CD4-positive, alpha-beta memory T cell (primary cell): ENCODE data around the gene SH3GL3. TPM values are rescaled to one million over a fixed set of nuclear protein-coding genes. Genes with fewer than 3 reads are reported as not detected.

Experiments used
- CTCF ChIA-PET: fragments of 350-600 bp; sonication (Branson Sonifier 250); formaldehyde crosslinking; loops from one replicate; lab custom pipeline; 2021; ENCODE audit warnings: inconsistent platforms; ENCODE audit not compliant: partially characterized antibody; lab: Charles Lee
- POLR2A ChIA-PET: fragments of 350-600 bp; sonication (Branson Sonifier 250); formaldehyde crosslinking; loops from one replicate; lab custom pipeline; 2021; ENCODE audit not compliant: partially characterized antibody; lab: Charles Lee
- DNase-seq, 5 donors: peaks; one replicate each; pipeline versions ENCODE4 v3.0.0 to v3.0.0-alpha.2; 2020 to 2022; ENCODE audit warnings: mixed read lengths in 1 of 5
- H3K27ac ChIP-seq: one replicate; pipeline ENCODE4 v1.7.0; 2013; ENCODE audit warnings: low read depth, low read length
- H3K27me3 ChIP-seq: 2 replicates; pipeline ENCODE4 v1.7.0; 2013; ENCODE audit warnings: mild to moderate bottlenecking, low read length, moderate library complexity; ENCODE audit not compliant: insufficient read depth
- H3K36me3 ChIP-seq: 2 replicates; pipeline ENCODE4 v1.7.0; 2013; ENCODE audit warnings: mild to moderate bottlenecking, low read length, moderate library complexity; ENCODE audit not compliant: insufficient read depth
- H3K4me1 ChIP-seq: 2 replicates; pipeline ENCODE4 v1.7.0; 2013; ENCODE audit warnings: mild to moderate bottlenecking, low read length, moderate library complexity; ENCODE audit not compliant: insufficient read depth
- H3K4me3 ChIP-seq, 2 donors: one replicate each; pipeline ENCODE4 v1.7.0; 2013; ENCODE audit warnings: low read length in 2 of 2, mild to moderate bottlenecking in 1 of 2
- H3K9me3 ChIP-seq, 2 donors: one replicate each; pipeline ENCODE4 v1.7.0; 2013; ENCODE audit warnings: low read length in 2 of 2, control low read depth in 1 of 2; ENCODE audit not compliant: control insufficient read depth in 1 of 2
- H3K27ac Mint-ChIP-seq, 7 donors: one replicate each; pipeline ENCODE4 v1.8.0; 2020 to 2021; ENCODE audit warnings: mixed read lengths in 7 of 7, mild to moderate bottlenecking in 6 of 7, inconsistent platforms in 3 of 7, moderate library complexity in 3 of 7
- H3K27me3 Mint-ChIP-seq, 2 donors: one replicate each; pipeline ENCODE4 v1.8.0; 2020 to 2021; ENCODE audit warnings: mixed read lengths in 2 of 2
- H3K36me3 Mint-ChIP-seq, 2 donors: one replicate each; pipeline ENCODE4 v1.8.0; 2020 to 2021; ENCODE audit warnings: mixed read lengths in 2 of 2, inconsistent platforms in 1 of 2, mild to moderate bottlenecking in 1 of 2
- H3K4me1 Mint-ChIP-seq, 4 donors: one replicate each; pipeline ENCODE4 v1.8.0; 2020 to 2021; ENCODE audit warnings: mixed read lengths in 4 of 4, mild to moderate bottlenecking in 1 of 4
- H3K4me3 Mint-ChIP-seq, 8 donors: one replicate each; pipeline ENCODE4 v1.8.0; 2020 to 2021; ENCODE audit warnings: mixed read lengths in 8 of 8, mild to moderate bottlenecking in 7 of 8, moderate library complexity in 6 of 8, inconsistent platforms in 3 of 8
- H3K9me3 Mint-ChIP-seq, 8 donors: one replicate each; pipeline ENCODE4 v1.8.0; 2020 to 2021; ENCODE audit warnings: mixed read lengths in 8 of 8, mild to moderate bottlenecking in 5 of 8, inconsistent platforms in 3 of 8, moderate library complexity in 1 of 8
- intact Hi-C: fragments of 100-400 bp; cut with micrococcal nuclease; formaldehyde crosslinking; loops from one replicate; pipeline ENCODE4 v1.15.1; 2023
- polyA plus RNA-seq, 2 donors: library from polyadenylated mRNA; unstranded; fragments of 300-500 nt; fragmentation: Illumina TruSeq; gene quantifications; one replicate each; pipeline ENCODE4 v1.2.3, GENCODE V29; 2021
- total RNA-seq, 2 experiments: library from RNA; stranded (reverse); gene quantifications; one replicate each; pipeline ENCODE4 v1.2.3, GENCODE V29; 2021

Gene SH3GL3
- total and polyA plus RNA-seq, 4 experiments from 2014 or later: 0.34 TPM; not detected in 3

DNA sequence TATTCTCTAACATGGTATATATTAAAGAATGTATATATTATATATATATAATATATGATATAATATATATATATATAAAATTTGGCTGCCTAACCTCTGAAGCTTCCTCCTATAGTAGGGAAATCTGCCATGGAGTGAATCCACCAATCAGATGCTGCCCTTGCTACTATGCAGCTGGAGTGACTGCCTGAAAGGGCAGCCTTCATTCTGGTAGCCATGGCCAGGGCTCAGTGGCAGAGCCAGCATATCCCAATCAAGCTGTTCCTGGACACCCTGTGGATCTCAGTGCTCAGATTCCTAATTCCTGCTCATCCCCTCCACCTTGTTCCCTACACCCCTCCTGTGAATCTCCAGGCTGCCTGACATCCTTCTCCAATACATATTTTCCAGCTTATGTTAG is 2.2 kb upstream of the SH3GL3 start:
- ChIA-PET CTCF (no interaction called here), POLR2A (no interaction called here)
- DNase-seq: no peak
- Histone ChIP-seq H3K36me3 (no peaks in the 10 kb centered on the region), H3K9me3 (no peaks in the 10 kb centered on the region), H3K4me3 (no peak overlapping the region), H3K27me3 (peaks cover 3% of the 10 kb centered on the region), H3K27ac (no peak overlapping the region), H3K4me1 (no peaks in the 10 kb centered on the region)
- peaks cover 3 to 15% (median 7%) of the 10 kb centered on the region in 4 donors for H3K4me1 Mint-ChIP-seq
- no peaks in the 10 kb centered on the region for H3K36me3 Mint-ChIP-seq
- H3K4me3 Mint-ChIP-seq: no peak overlapping the region
- intact Hi-C loops: no loop called here
- H3K27me3 Mint-ChIP-seq: peaks cover 3 to 24% of the 10 kb centered on the region in 2 donors
- H3K27ac Mint-ChIP-seq: no peak overlapping the region
- peaks cover 0 to 2% (median 0%) of the 10 kb centered on the region in 8 donors for H3K9me3 Mint-ChIP-seq

GRCh38 chr15:83445643-83446042 is 1.5 kb upstream of the SH3GL3 start:
- peaks cover 3% of the 10 kb centered on the region for H3K27me3 ChIP-seq
- no peaks in the 10 kb centered on the region for H3K9me3 ChIP-seq
- no peak for DNase-seq
- Mint-ChIP-seq H3K4me1 (peaks cover 3 to 15% (median 7%) of the 10 kb centered on the region in 4 donors), H3K27me3 (peaks cover 3 to 23% of the 10 kb centered on the region in 2 donors), H3K27ac (no peak overlapping the region), H3K4me3 (no peak overlapping the region), H3K36me3 (no peaks in the 10 kb centered on the region), H3K9me3 (peaks cover 0 to 4% (median 0%) of the 10 kb centered on the region in 8 donors)
- H3K36me3 ChIP-seq: no peaks in the 10 kb centered on the region
- no peaks in the 10 kb centered on the region for H3K4me1 ChIP-seq
- no peak overlapping the region for H3K27ac ChIP-seq
- H3K4me3 ChIP-seq: no peak overlapping the region
- intact Hi-C loops: no loop called here
- CTCF ChIA-PET: no interaction called here
- POLR2A ChIA-PET: no interaction called here

DNA sequence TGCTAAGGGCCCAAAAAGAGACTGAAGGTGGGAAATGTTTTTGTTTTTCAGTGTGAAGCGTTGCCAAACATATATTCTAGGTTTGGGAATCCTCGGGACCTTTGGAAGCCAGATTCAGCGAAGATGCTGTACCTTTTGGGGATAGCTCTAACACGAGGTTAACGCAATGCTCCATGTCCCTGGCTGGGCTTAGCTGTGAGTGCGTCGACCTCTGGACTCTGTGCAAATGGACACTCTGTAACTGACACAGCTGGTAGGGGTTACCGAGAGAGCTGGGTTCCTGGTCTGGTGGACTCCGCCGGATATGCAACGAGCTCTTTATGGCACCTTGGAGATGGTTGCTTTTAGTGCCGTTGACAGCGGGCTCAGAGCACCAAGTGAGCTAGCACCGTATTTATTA is 724 bp upstream of the SH3GL3 start:
- DNase-seq: no peak
- no peaks in the 10 kb centered on the region for H3K4me1 ChIP-seq
- H3K27me3 Mint-ChIP-seq: peaks cover 3 to 23% of the 10 kb centered on the region in 2 donors
- peaks cover 0 to 4% (median 0%) of the 10 kb centered on the region in 8 donors for H3K9me3 Mint-ChIP-seq
- H3K36me3 Mint-ChIP-seq: no peaks in the 10 kb centered on the region
- H3K9me3 ChIP-seq: no peaks in the 10 kb centered on the region
- POLR2A ChIA-PET: no interaction called here
- H3K27me3 ChIP-seq: peaks cover 3% of the 10 kb centered on the region
- CTCF ChIA-PET: no interaction called here
- H3K4me3 ChIP-seq: no peak overlapping the region
- H3K27ac ChIP-seq: no peak overlapping the region
- H3K4me3 Mint-ChIP-seq: peak overlapping the region in 3 of 8 donors; percentile 71 to 81 (median 77)
- no peaks in the 10 kb centered on the region for H3K36me3 ChIP-seq
- peaks cover 3 to 15% (median 7%) of the 10 kb centered on the region in 4 donors for H3K4me1 Mint-ChIP-seq
- intact Hi-C loops: no loop called here
- H3K27ac Mint-ChIP-seq: no peak overlapping the region

- Mint-ChIP-seq H3K9me3 (peaks cover 0 to 4% (median 0%) of the 10 kb centered on the region in 8 donors), H3K4me3 (peak overlapping the region in 1 of 8 donors; percentile 1), H3K4me1 (peaks cover 3 to 15% (median 7%) of the 10 kb centered on the region in 4 donors), H3K36me3 (no peaks in the 10 kb centered on the region), H3K27ac (no peak overlapping the region), H3K27me3 (peaks cover 3 to 23% of the 10 kb centered on the region in 2 donors)
- no peak overlapping the region for H3K4me3 ChIP-seq
- H3K36me3 ChIP-seq: no peaks in the 10 kb centered on the region
- ChIA-PET CTCF (interaction anchor here (1.2 kb wide), 1 partner anchor 11 kb away, joined by 4 read pairs; no protein-coding TSS in a partner anchor), POLR2A (no interaction called here)
- intact Hi-C loops: no loop called here
- DNase-seq: no peak
- H3K27me3 ChIP-seq: peaks cover 3% of the 10 kb centered on the region
- no peaks in the 10 kb centered on the region for H3K9me3 ChIP-seq
- H3K27ac ChIP-seq: no peak overlapping the region
- no peaks in the 10 kb centered on the region for H3K4me1 ChIP-seq
Observed at GRCh38 chr15:83449250-83449671, 2.1 kb downstream of the SH3GL3 start.

DNA sequence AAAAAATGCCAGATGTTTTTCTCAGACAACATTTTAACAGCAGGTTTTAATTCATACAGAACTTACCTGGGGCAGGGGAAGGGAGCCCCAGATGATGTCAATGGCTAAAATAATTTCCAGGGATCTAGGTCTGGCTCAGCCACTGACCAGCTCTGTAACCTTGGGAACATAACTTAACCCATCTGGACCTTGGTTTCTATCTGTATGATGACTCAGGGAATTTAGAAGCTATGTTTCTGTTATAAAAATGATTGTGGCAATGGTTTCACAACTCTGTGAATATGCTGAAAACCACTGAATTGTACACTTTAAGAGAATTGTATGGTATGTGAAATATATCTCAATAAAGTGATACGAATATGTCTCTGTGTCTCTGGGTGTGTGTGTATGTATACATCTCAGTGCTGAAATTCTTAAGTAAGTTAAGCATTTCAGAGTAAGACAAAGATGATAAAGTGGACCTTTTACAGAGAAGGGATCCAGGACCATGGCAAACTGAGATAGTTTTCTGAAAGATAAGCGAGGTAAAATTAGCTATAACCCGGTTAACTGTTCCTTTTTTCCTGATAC is 2.9 kb downstream of the SH3GL3 start:
- intact Hi-C loops: no loop called here
- no peak overlapping the region for H3K27ac ChIP-seq
- CTCF ChIA-PET: interaction anchor here (1.2 kb wide), 1 partner anchor 12 kb away, joined by 4 read pairs; no protein-coding TSS in a partner anchor

GRCh38 chr15:83457149-83457548 is 10.0 kb downstream of the SH3GL3 start:
- no peak overlapping the region for H3K4me3 ChIP-seq
- H3K9me3 Mint-ChIP-seq: peaks cover 0 to 6% (median 1%) of the 10 kb centered on the region in 8 donors
- intact Hi-C loops: no loop called here
- no peaks in the 10 kb centered on the region for H3K4me1 Mint-ChIP-seq
- CTCF ChIA-PET: no interaction called here
- H3K27ac ChIP-seq: no peak overlapping the region
- POLR2A ChIA-PET: no interaction called here
- no peaks in the 10 kb centered on the region for H3K9me3 ChIP-seq
- H3K27me3 Mint-ChIP-seq: no peaks in the 10 kb centered on the region
- no peaks in the 10 kb centered on the region for H3K36me3 ChIP-seq
- no peak overlapping the region for H3K27ac Mint-ChIP-seq
- H3K4me3 Mint-ChIP-seq: no peak overlapping the region
- DNase-seq: no peak
- peaks cover 0 to 3% of the 10 kb centered on the region in 2 donors for H3K36me3 Mint-ChIP-seq
- H3K27me3 ChIP-seq: no peaks in the 10 kb centered on the region
- H3K4me1 ChIP-seq: no peaks in the 10 kb centered on the region

More for the DNA sequence above, 2.9 kb downstream of the SH3GL3 start:
- H3K4me3 Mint-ChIP-seq: no peak overlapping the region
- POLR2A ChIA-PET: no interaction called here
- no peak for DNase-seq
- peaks cover 3 to 15% (median 7%) of the 10 kb centered on the region in 4 donors for H3K4me1 Mint-ChIP-seq
- Histone ChIP-seq H3K4me3 (no peak overlapping the region), H3K4me1 (no peaks in the 10 kb centered on the region), H3K27me3 (peaks cover 3% of the 10 kb centered on the region), H3K9me3 (no peaks in the 10 kb centered on the region), H3K36me3 (no peaks in the 10 kb centered on the region)
- H3K9me3 Mint-ChIP-seq: peaks cover 0 to 4% (median 0%) of the 10 kb centered on the region in 8 donors
- H3K27me3 Mint-ChIP-seq: peaks cover 3 to 23% of the 10 kb centered on the region in 2 donors
- H3K27ac Mint-ChIP-seq: no peak overlapping the region
- H3K36me3 Mint-ChIP-seq: no peaks in the 10 kb centered on the region

- H3K4me3 Mint-ChIP-seq: no peak overlapping the region
- no peaks in the 10 kb centered on the region for H3K27me3 ChIP-seq
- no peaks in the 10 kb centered on the region for H3K4me1 ChIP-seq
- no peaks in the 10 kb centered on the region for H3K36me3 ChIP-seq
- ChIA-PET CTCF (interaction anchor here (1.0 kb wide), 1 partner anchor 19 kb away, joined by 3 read pairs; no protein-coding TSS in a partner anchor), POLR2A (no interaction called here)
- H3K27me3 Mint-ChIP-seq: no peaks in the 10 kb centered on the region
- intact Hi-C loops: no loop called here
- H3K9me3 ChIP-seq: no peaks in the 10 kb centered on the region
- H3K4me3 ChIP-seq: no peak overlapping the region
- no peak for DNase-seq
- H3K27ac ChIP-seq: no peak overlapping the region
- no peak overlapping the region for H3K27ac Mint-ChIP-seq
- H3K4me1 Mint-ChIP-seq: no peaks in the 10 kb centered on the region
- peaks cover 0 to 6% (median 2%) of the 10 kb centered on the region in 8 donors for H3K9me3 Mint-ChIP-seq
- peaks cover 0 to 3% of the 10 kb centered on the region in 2 donors for H3K36me3 Mint-ChIP-seq
Observed at GRCh38 chr15:83458381-83458780, 11.2 kb downstream of the SH3GL3 start.
